Nephron progenitor cell (in vitro differentiated cells): ENCODE measurements around the gene RAD54L.

Experiments
- DNase-seq: peaks from one replicate; pipeline ENCODE4 v3.0.0; 2021
- H3K27ac Mint-ChIP-seq: 2 replicates; pipeline ENCODE4 v1.8.0; 2021; ENCODE audit warnings: mild to moderate bottlenecking, moderate library complexity, mixed read lengths
- H3K27me3 Mint-ChIP-seq: 2 replicates; pipeline ENCODE4 v1.8.0; 2021; ENCODE audit warnings: mild to moderate bottlenecking, low read depth, mixed read lengths; ENCODE audit not compliant: poor library complexity
- H3K36me3 Mint-ChIP-seq: 2 replicates; pipeline ENCODE4 v1.8.0; 2021; ENCODE audit warnings: low read depth, mixed read lengths
- H3K4me1 Mint-ChIP-seq: 2 replicates; pipeline ENCODE4 v1.8.0; 2021; ENCODE audit warnings: mixed read lengths
- H3K4me3 Mint-ChIP-seq: 2 replicates; pipeline ENCODE4 v1.8.0; 2021; ENCODE audit warnings: mild to moderate bottlenecking, moderate library complexity, mixed read lengths
- H3K9me3 Mint-ChIP-seq: 2 replicates; pipeline ENCODE4 v1.8.0; 2021; ENCODE audit warnings: mild to moderate bottlenecking, moderate library complexity, mixed read lengths
- CTCF ChIP-seq: fragments of 200-600 bp; sonication (generic); IDR thresholded peaks from 2 replicates; pipeline ENCODE4 v1.5.0; 2021; ENCODE audit warnings: antibody characterized with exemption

Gene RAD54L

GRCh38 chr1:46280092-46280491 is 32.5 kb downstream of the RAD54L start:
- no peak for DNase-seq
- H3K27ac Mint-ChIP-seq = no peak overlapping the region
- H3K9me3 Mint-ChIP-seq = no peaks in the 10 kb centered on the region
- H3K36me3 Mint-ChIP-seq = peaks cover 71% of the 10 kb centered on the region
- H3K4me3 Mint-ChIP-seq = no peak overlapping the region
- TF ChIP-seq CTCF = no peak
- peaks cover 13% of the 10 kb centered on the region for H3K4me1 Mint-ChIP-seq
- no peaks in the 10 kb centered on the region for H3K27me3 Mint-ChIP-seq

GRCh38 chr1:46281021-46281420 is 33.5 kb downstream of the RAD54L start:
- H3K9me3 Mint-ChIP-seq = no peaks in the 10 kb centered on the region
- DNase-seq = no peak
- H3K27ac Mint-ChIP-seq = peak overlapping the region; percentile 81
- no peak overlapping the region for H3K4me3 Mint-ChIP-seq
- H3K27me3 Mint-ChIP-seq = no peaks in the 10 kb centered on the region
- TF ChIP-seq CTCF = no peak
- peaks cover 6% of the 10 kb centered on the region for H3K4me1 Mint-ChIP-seq
- peaks cover 66% of the 10 kb centered on the region for H3K36me3 Mint-ChIP-seq

GRCh38 chr1:46284058-46284457 is 36.5 kb downstream of the RAD54L start:
- H3K4me3 Mint-ChIP-seq = no peak overlapping the region
- peaks cover 6% of the 10 kb centered on the region for H3K4me1 Mint-ChIP-seq
- DNase-seq = no peak

GRCh38 chr1:46284597-46285564 is 37.3 kb downstream of the RAD54L start:
- H3K4me1 Mint-ChIP-seq = peaks cover 6% of the 10 kb centered on the region
- no peak for DNase-seq
- no peak overlapping the region for H3K4me3 Mint-ChIP-seq
- H3K36me3 Mint-ChIP-seq = peaks cover 81% of the 10 kb centered on the region
- no peaks in the 10 kb centered on the region for H3K27me3 Mint-ChIP-seq
- H3K9me3 Mint-ChIP-seq = no peaks in the 10 kb centered on the region
- H3K27ac Mint-ChIP-seq = peak overlapping the region; percentile 33
- no peak for TF ChIP-seq CTCF

More at GRCh38 chr1:46284058-46284457, 36.5 kb downstream of the RAD54L start:
- Mint-ChIP-seq H3K36me3 (peaks cover 73% of the 10 kb centered on the region), H3K27me3 (no peaks in the 10 kb centered on the region), H3K9me3 (no peaks in the 10 kb centered on the region), H3K27ac (peak overlapping the region; percentile 91)
- no peak for TF ChIP-seq CTCF

- H3K4me1 Mint-ChIP-seq = peaks cover 6% of the 10 kb centered on the region
- no peak overlapping the region for H3K4me3 Mint-ChIP-seq
- no peaks in the 10 kb centered on the region for H3K27me3 Mint-ChIP-seq
- no peaks in the 10 kb centered on the region for H3K9me3 Mint-ChIP-seq
- DNase-seq = no peak
- peak overlapping the region; percentile 59 for H3K27ac Mint-ChIP-seq
- H3K36me3 Mint-ChIP-seq = peaks cover 80% of the 10 kb centered on the region
- TF ChIP-seq CTCF = no peak
These were observed 38.3 kb downstream of the RAD54L start for GRCh38 chr1:46285730-46286477.
